Erythroblast (primary cell): ENCODE results near the gene PTPN23.

ENCODE experiments used
- DNase-seq, 2 experiments: peaks; one replicate each; lab custom pipeline; 2025; lab: John Stamatoyannopoulos, UW
- GATA1 ChIP-seq: IDR thresholded peaks from 2 replicates; pipeline ENCODE4 v1.6.1; 2011; ENCODE audit warnings: low read depth, mild to moderate bottlenecking, control low read depth, low read length, moderate library complexity
- POLR2A ChIP-seq: IDR thresholded peaks from 2 replicates; pipeline ENCODE4 v1.6.1; 2011; ENCODE audit warnings: mild to moderate bottlenecking, low read length

Gene PTPN23

DNA sequence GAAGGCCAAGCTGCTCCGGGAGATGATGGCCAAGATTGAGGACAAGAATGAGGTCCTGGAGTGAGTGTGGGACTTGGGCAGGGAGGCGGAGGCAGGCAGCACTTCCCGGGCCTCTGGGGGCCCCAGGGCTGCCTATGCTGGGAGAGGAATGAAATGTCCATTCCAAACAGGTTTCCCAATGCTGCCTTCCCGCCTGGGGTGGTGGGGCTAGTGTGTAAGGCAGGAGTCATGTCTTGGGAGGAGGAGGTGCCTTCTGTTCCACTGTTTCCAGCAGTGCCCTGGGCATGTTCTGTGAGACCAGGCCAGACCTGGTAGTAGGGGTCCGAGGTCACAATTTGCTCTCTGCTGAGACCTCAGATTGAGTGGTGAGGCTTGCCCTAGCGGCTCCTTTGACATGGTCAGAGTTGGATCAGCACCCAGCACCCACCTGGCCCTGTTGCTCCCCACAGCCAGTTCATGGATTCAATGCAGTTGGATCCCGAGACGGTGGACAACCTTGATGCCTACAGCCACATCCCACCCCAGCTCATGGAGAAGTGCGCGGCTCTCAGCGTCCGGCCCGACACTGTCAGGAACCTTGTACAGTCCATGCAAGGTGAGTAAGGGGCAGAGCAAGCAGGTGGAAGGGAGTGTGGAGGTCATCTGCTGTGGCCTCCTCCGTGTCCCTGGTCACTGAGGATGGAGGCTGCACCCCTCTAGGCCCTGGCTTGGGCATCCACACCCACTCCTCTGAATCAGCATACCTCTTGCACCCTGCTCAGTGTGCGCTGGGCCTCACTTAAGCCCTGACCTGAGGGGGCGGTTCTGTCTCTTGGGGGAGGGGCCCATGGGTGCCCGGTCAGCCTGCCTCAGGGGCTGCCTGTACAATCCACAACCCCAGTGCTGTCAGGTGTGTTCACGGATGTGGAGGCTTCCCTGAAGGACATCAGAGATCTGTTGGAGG is 27.3 kb downstream of the PTPN23 start:
- no peak for TF ChIP-seq GATA1
- no peak for TF ChIP-seq POLR2A
- no peak for DNase-seq

GRCh38 chr3:47408839-47409229 is 28.0 kb downstream of the PTPN23 start:
- no peak for TF ChIP-seq GATA1
- no peak for TF ChIP-seq POLR2A
- DNase-seq: no peak

- TF ChIP-seq POLR2A (no peak), GATA1 (no peak)
- DNase-seq: no peak
These were observed 28.5 kb downstream of the PTPN23 start for GRCh38 chr3:47409284-47409683.

- no peak for DNase-seq
These were observed 29.0 kb downstream of the PTPN23 start for GRCh38 chr3:47409688-47410416.

GRCh38 chr3:47410417-47410720 is 29.5 kb downstream of the PTPN23 start:
- DNase-seq: no peak
- TF ChIP-seq POLR2A (no peak), GATA1 (no peak)

More at GRCh38 chr3:47409688-47410416, 29.0 kb downstream of the PTPN23 start:
- TF ChIP-seq GATA1: no peak
- TF ChIP-seq POLR2A: no peak

- TF ChIP-seq POLR2A: no peak
- no peak for TF ChIP-seq GATA1
- DNase-seq: no peak
These were observed 30.2 kb downstream of the PTPN23 start for GRCh38 chr3:47410801-47411646.

GRCh38 chr3:47411696-47412452 is 31.1 kb downstream of the PTPN23 start:
- DNase-seq: no peak
- TF ChIP-seq POLR2A (no peak), GATA1 (no peak)

- TF ChIP-seq POLR2A (no peak), GATA1 (no peak)
- no peak for DNase-seq
These were observed 31.6 kb downstream of the PTPN23 start for GRCh38 chr3:47412453-47412756.

DNA sequence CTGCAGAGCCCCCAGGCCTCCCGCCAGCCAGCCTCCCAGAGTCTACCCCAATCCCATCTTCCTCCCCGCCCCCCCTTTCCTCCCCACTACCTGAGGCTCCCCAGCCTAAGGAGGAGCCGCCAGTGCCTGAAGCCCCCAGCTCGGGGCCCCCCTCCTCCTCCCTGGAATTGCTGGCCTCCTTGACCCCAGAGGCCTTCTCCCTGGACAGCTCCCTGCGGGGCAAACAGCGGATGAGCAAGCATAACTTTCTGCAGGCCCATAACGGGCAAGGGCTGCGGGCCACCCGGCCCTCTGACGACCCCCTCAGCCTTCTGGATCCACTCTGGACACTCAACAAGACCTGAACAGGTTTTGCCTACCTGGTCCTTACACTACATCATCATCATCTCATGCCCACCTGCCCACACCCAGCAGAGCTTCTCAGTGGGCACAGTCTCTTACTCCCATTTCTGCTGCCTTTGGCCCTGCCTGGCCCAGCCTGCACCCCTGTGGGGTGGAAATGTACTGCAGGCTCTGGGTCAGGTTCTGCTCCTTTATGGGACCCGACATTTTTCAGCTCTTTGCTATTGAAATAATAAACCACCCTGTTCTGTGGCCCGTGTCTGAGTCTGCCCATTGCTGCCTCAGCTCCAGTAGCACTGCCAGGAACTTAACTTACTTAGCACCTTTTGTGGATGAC is 32.2 kb downstream of the PTPN23 start:
- TF ChIP-seq GATA1 (no peak), POLR2A (no peak)
- no peak for DNase-seq

DNA sequence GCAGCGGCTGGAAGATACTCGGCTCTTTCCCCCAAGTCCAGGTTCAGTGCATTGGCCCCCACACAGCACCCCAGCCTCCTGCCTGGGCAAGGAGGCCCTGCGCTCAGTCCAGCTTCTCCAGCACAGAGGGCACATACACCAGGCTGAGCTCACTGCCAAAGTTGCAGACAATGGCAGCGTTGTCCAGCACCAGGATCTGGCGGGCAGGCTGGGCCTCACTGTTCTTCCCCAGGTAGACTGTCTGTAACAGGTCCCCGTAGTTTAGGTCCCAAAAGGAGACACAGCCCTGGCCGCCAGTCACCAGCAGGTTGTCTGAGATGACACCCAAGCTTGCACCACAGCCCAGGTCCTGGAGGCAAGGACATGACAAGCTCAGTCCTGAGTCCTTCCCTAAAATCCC is 32.9 kb downstream of the PTPN23 start:
- TF ChIP-seq GATA1: no peak
- no peak for TF ChIP-seq POLR2A

GRCh38 chr3:47414161-47414564 is 33.3 kb downstream of the PTPN23 start:
- no peak for DNase-seq
- TF ChIP-seq POLR2A (no peak), GATA1 (no peak)

More for the DNA sequence above, 32.9 kb downstream of the PTPN23 start:
- no peak for DNase-seq
